ENCODE data around the gene UST.
"Not testable (repeated sequence)": the region's sequence is repeated elsewhere in the genome, so short reads cannot be mapped to it uniquely, and the experiment has no call there.

The UST gene

DNA sequence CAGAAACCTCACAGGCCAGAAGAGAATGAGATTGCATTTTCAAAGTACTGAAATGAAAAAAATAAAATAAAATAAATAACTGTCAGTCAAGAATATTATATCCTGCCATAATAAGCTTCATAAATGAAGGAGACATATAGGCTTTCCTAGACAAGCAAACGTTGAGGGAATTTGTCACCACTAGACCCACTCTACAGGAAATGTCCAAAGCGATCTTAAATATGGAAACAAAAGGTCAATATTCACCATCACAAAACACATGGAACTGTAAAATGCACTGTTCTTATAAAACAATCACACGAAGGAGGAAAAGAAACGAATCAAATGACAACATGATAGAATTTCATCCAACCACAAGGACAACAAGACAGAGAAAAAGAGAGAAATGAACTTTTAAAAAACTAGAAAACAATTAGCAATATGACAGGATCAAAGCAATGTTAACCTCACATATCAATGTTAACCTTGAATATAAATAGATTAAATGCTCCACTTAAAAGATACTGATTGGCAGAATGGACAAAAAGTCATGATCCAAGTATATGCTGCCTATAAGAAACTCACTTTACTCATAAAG is 352.0 kb downstream of the UST start:
- no peak for ATAC-seq

GRCh38 chr6:149102324-149102723 is 355.5 kb downstream of the UST start:
- no peak for ATAC-seq

GRCh38 chr6:149103950-149104349 is 357.1 kb downstream of the UST start:
- ATAC-seq, result not testable (repeated sequence)

DNA sequence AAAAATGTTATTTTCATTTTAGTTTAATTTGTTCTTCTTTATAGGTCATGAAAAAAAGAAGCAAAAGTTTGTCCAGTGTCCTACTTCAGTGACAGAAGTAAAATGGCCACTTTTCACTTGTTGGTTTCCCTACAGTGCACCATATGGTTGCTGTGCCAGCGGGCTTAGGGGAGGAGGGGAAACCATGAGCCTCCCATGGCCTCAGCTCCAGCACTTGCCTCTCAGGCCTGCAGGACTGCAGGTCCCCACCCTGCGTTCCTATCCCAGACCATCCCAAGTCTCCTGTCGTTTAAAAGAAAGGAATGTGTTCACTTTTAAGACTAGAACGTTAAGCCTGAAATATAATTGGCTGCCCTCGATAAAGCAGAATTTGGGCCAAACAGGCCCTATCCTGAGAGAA is 360.7 kb downstream of the UST start:
- no peak for ATAC-seq

DNA sequence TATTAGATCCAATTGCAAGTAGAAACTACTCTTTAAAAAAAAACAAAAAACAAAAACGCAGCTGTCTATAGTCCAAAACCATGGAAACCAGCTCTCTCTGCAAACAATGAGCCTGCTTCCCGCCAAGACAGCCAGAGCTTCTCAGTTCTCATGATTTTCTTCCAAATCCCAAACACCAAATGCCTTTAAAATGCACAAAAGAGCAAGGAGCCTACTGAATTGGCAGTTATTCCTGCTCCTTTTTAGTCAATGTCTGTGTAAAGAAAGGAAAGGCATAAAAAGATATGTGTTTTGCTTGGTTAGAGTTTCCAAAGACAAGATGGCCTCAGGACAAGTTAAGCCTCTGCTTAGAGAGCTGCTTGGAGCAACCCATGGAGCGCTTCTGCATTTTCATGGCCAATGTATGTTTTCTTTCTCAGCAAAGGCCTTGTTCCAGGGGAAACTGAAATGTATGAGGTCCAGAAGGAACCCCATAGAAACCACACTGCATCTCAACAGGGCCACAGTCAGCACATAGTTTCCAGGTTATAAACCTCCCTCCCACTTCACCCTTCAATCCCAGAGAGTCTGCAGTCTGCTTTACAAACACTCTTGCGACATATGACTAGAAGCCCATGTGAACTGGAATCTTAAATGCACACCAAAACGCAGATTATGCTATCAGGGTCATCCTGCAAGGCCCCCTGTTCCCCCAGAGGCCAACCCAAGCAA is 361.4 kb downstream of the UST start:
- no peak for ATAC-seq

DNA sequence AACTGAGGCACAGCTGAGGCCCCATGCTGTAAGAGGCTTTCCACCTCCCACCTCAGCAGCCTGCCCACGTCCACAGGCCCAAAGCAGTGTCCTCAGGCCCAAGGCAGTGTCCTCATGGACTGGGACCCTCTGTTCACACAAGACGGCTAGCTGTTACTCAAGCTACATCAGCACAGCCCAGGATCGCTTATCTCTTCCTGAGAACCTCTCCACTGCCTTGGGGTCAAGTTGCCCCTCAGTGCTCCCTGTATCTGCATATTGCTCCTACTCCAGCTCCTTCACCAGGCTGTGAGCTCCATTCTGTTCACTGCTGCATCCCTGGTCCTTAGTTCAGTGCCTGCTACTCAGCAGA is 361.9 kb downstream of the UST start:
- ATAC-seq, result no peak

- no peak for ATAC-seq
Measured at GRCh38 chr6:149109397-149110070, 362.7 kb downstream of the UST start.

DNA sequence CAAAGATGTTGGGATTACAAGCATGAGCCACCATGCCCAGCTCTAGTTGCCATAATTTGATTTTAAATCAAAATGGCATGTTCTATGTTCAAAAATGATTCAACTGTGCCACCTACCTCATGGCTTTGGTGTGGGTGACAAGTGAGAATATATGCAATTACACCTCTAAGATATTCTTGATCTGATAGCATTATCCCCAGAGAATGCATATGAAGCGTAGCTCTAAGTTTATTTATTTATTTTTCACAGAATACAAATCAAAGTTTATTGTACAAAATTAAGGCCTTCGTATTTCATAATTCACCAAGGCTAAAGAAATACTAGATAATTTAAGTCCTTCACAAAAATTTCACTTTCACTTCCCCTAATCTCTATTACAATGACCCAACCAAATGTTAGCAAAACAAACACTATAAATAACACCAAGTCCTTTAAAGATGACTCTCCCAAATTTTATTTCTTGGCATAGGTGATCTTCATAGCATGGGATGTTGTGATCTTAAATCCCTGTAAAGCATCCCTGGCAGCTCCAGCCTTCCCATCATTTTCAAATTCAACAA is 364.8 kb downstream of the UST start:
- ATAC-seq, result no peak

- peak; percentile 55 to 78 for ATAC-seq
Measured at GRCh38 chr6:149112976-149113375, 366.1 kb downstream of the UST start.

DNA sequence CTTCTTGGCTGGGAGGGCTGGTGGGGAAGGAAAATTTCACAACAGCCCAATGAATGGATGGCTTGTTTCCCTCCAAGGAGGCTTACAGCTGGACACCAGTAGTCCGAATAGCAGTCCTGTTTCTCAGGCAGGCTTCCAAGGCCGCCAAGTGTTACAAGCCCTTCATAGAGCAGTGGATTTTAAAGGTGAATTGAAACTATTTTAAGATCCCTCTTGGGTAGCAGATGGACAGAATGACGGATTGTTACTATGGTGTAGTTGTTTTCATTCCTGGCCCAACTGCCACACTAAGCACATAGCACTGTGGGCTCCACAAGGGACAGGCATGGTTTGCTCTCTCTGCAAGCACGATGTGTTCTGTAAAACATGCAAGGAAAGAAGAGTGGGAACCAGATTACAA is 367.3 kb downstream of the UST start:
- ATAC-seq, result no peak

- ATAC-seq, result no peak
Measured at GRCh38 chr6:149118737-149119653, 372.2 kb downstream of the UST start.

DNA sequence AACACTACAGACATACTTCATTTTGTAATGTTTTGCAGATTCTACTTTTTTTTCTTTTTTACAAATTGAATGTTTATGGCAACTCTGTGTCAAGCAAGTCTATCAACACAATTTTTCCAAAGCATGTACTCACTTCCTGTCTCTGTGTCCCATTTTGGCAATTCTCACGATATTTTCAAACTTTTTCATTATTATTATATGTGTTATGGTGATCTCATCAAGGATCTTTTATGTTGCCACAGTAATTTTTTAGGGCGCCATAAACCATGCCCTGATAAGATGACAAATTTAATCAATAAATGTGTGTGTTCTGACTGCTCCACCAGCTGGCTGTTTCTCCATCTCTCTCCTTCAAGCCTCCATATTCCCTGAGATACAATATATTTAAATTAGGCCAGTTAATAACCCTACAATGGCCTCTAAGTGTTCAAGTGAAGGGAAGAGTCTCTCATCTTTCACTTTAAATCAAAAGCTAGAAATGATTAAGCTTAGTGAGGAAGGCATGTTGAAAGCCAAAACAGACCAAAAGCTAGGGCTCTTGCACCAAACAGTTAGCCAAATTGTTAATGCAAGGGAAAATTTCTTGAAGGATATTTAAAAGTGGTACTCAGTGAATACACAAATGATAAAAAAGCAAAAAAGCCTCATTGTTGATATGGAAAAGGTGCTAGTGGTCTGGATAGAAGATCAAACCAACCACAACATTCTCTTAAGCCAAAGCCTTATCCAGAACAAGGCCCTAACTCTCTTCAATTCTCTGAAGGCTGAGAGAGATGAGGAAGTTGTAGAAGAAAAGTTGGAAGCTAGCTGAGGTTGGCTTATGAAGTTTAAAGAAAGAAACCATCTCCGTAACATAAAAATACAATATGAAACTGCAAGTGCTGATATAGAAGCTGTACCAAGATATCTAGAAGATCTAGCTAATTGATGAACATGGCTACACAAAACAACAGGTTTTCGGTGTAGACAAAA is 376.3 kb downstream of the UST start:
- peak; percentile 28 to 56 for ATAC-seq

- no peak for ATAC-seq
Measured at GRCh38 chr6:149125309-149125708, 378.5 kb downstream of the UST start.
